Measurements from ENCODE around the gene NHERF1.

Gene NHERF1

GRCh38 chr17:74799097-74799496 is 50.7 kb downstream of the NHERF1 start:
- peaks cover 23 to 42% of the 10 kb centered on the region in 2 donors for H3K36me3 ChIP-seq (ENCODE audit: control insufficient read depth in 2 of 2, insufficient read depth in 2 of 2, low read length in 2 of 2)
- no peaks in the 10 kb centered on the region for H3K9me3 ChIP-seq (ENCODE audit: control insufficient read depth in 2 of 2, low read length in 2 of 2)
- H3K9ac ChIP-seq (ENCODE audit: low read length in 2 of 2): no peak overlapping the region
- H3K4me1 ChIP-seq (ENCODE audit: control insufficient read depth, insufficient read depth, low read length): peaks cover 2% of the 10 kb centered on the region
- no peaks in the 10 kb centered on the region for H3K27me3 ChIP-seq (ENCODE audit: control insufficient read depth in 1 of 2, insufficient read depth in 2 of 2, low read length in 2 of 2)
- H3K4me3 ChIP-seq (ENCODE audit: low read length in 2 of 2): no peak overlapping the region
- no peak overlapping the region for H3K27ac ChIP-seq (ENCODE audit: low read length)

GRCh38 chr17:74800531-74800930 is 52.1 kb downstream of the NHERF1 start:
- Histone ChIP-seq H3K9me3 (ENCODE audit: control insufficient read depth in 2 of 2, low read length in 2 of 2) (no peaks in the 10 kb centered on the region), H3K4me1 (ENCODE audit: control insufficient read depth, insufficient read depth, low read length) (peaks cover 2% of the 10 kb centered on the region), H3K27me3 (ENCODE audit: control insufficient read depth in 1 of 2, insufficient read depth in 2 of 2, low read length in 2 of 2) (no peaks in the 10 kb centered on the region), H3K4me3 (ENCODE audit: low read length in 2 of 2) (no peak overlapping the region), H3K36me3 (ENCODE audit: control insufficient read depth in 2 of 2, insufficient read depth in 2 of 2, low read length in 2 of 2) (peaks cover 13 to 32% of the 10 kb centered on the region in 2 donors), H3K9ac (ENCODE audit: low read length in 2 of 2) (no peak overlapping the region), H3K27ac (ENCODE audit: low read length) (no peak overlapping the region)

GRCh38 chr17:74801896-74802295 is 53.5 kb downstream of the NHERF1 start:
- no peak overlapping the region for H3K4me3 ChIP-seq (ENCODE audit: low read length in 2 of 2)
- no peaks in the 10 kb centered on the region for H3K9me3 ChIP-seq (ENCODE audit: control insufficient read depth in 2 of 2, low read length in 2 of 2)
- no peak overlapping the region for H3K9ac ChIP-seq (ENCODE audit: low read length in 2 of 2)
- H3K27ac ChIP-seq (ENCODE audit: low read length): no peak overlapping the region
- no peaks in the 10 kb centered on the region for H3K27me3 ChIP-seq (ENCODE audit: control insufficient read depth in 1 of 2, insufficient read depth in 2 of 2, low read length in 2 of 2)
- peaks cover 2% of the 10 kb centered on the region for H3K4me1 ChIP-seq (ENCODE audit: control insufficient read depth, insufficient read depth, low read length)
- H3K36me3 ChIP-seq (ENCODE audit: control insufficient read depth in 2 of 2, insufficient read depth in 2 of 2, low read length in 2 of 2): peaks cover 9 to 22% of the 10 kb centered on the region in 2 donors

GRCh38 chr17:74803388-74803930 is 55.0 kb downstream of the NHERF1 start:
- peaks cover 0 to 15% of the 10 kb centered on the region in 2 donors for H3K36me3 ChIP-seq (ENCODE audit: control insufficient read depth in 2 of 2, insufficient read depth in 2 of 2, low read length in 2 of 2)
- no peak overlapping the region for H3K4me3 ChIP-seq (ENCODE audit: low read length in 2 of 2)
- H3K9ac ChIP-seq (ENCODE audit: low read length in 2 of 2): no peak overlapping the region

GRCh38 chr17:74803971-74804370 is 55.5 kb downstream of the NHERF1 start:
- no peak overlapping the region for H3K9ac ChIP-seq (ENCODE audit: low read length in 2 of 2)
- no peaks in the 10 kb centered on the region for H3K9me3 ChIP-seq (ENCODE audit: control insufficient read depth in 2 of 2, low read length in 2 of 2)
- no peak overlapping the region for H3K27ac ChIP-seq (ENCODE audit: low read length)
- peaks cover 2% of the 10 kb centered on the region for H3K4me1 ChIP-seq (ENCODE audit: control insufficient read depth, insufficient read depth, low read length)
- peaks cover 0 to 13% of the 10 kb centered on the region in 2 donors for H3K36me3 ChIP-seq (ENCODE audit: control insufficient read depth in 2 of 2, insufficient read depth in 2 of 2, low read length in 2 of 2)
- no peak overlapping the region for H3K4me3 ChIP-seq (ENCODE audit: low read length in 2 of 2)
- H3K27me3 ChIP-seq (ENCODE audit: control insufficient read depth in 1 of 2, insufficient read depth in 2 of 2, low read length in 2 of 2): no peaks in the 10 kb centered on the region

More at GRCh38 chr17:74803388-74803930, 55.0 kb downstream of the NHERF1 start:
- Histone ChIP-seq H3K4me1 (ENCODE audit: control insufficient read depth, insufficient read depth, low read length) (peaks cover 2% of the 10 kb centered on the region), H3K27ac (ENCODE audit: low read length) (no peak overlapping the region), H3K27me3 (ENCODE audit: control insufficient read depth in 1 of 2, insufficient read depth in 2 of 2, low read length in 2 of 2) (no peaks in the 10 kb centered on the region), H3K9me3 (ENCODE audit: control insufficient read depth in 2 of 2, low read length in 2 of 2) (no peaks in the 10 kb centered on the region)

GRCh38 chr17:74804683-74805082 is 56.3 kb downstream of the NHERF1 start:
- H3K27me3 ChIP-seq (ENCODE audit: control insufficient read depth in 1 of 2, insufficient read depth in 2 of 2, low read length in 2 of 2): no peaks in the 10 kb centered on the region
- H3K36me3 ChIP-seq (ENCODE audit: control insufficient read depth in 2 of 2, insufficient read depth in 2 of 2, low read length in 2 of 2): peaks cover 0 to 9% of the 10 kb centered on the region in 2 donors
- no peak overlapping the region for H3K27ac ChIP-seq (ENCODE audit: low read length)
- H3K4me1 ChIP-seq (ENCODE audit: control insufficient read depth, insufficient read depth, low read length): peaks cover 2% of the 10 kb centered on the region
- H3K4me3 ChIP-seq (ENCODE audit: low read length in 2 of 2): no peak overlapping the region
- H3K9ac ChIP-seq (ENCODE audit: low read length in 2 of 2): no peak overlapping the region
- H3K9me3 ChIP-seq (ENCODE audit: control insufficient read depth in 2 of 2, low read length in 2 of 2): no peaks in the 10 kb centered on the region

- Histone ChIP-seq H3K4me3 (ENCODE audit: low read length in 2 of 2) (no peak overlapping the region), H3K4me1 (ENCODE audit: control insufficient read depth, insufficient read depth, low read length) (no peaks in the 10 kb centered on the region), H3K27ac (ENCODE audit: low read length) (no peak overlapping the region), H3K27me3 (ENCODE audit: control insufficient read depth in 1 of 2, insufficient read depth in 2 of 2, low read length in 2 of 2) (no peaks in the 10 kb centered on the region), H3K9ac (ENCODE audit: low read length in 2 of 2) (no peak overlapping the region), H3K36me3 (ENCODE audit: control insufficient read depth in 2 of 2, insufficient read depth in 2 of 2, low read length in 2 of 2) (peaks cover 0 to 5% of the 10 kb centered on the region in 2 donors), H3K9me3 (ENCODE audit: control insufficient read depth in 2 of 2, low read length in 2 of 2) (no peaks in the 10 kb centered on the region)
Measured at GRCh38 chr17:74805591-74805991, 57.2 kb downstream of the NHERF1 start.

GRCh38 chr17:74806334-74806733 is 57.9 kb downstream of the NHERF1 start:
- Histone ChIP-seq H3K9ac (ENCODE audit: low read length in 2 of 2) (no peak overlapping the region), H3K27me3 (ENCODE audit: control insufficient read depth in 1 of 2, insufficient read depth in 2 of 2, low read length in 2 of 2) (no peaks in the 10 kb centered on the region), H3K9me3 (ENCODE audit: control insufficient read depth in 2 of 2, low read length in 2 of 2) (no peaks in the 10 kb centered on the region), H3K4me3 (ENCODE audit: low read length in 2 of 2) (no peak overlapping the region), H3K36me3 (ENCODE audit: control insufficient read depth in 2 of 2, insufficient read depth in 2 of 2, low read length in 2 of 2) (peaks cover 0 to 4% of the 10 kb centered on the region in 2 donors), H3K27ac (ENCODE audit: low read length) (no peak overlapping the region), H3K4me1 (ENCODE audit: control insufficient read depth, insufficient read depth, low read length) (no peaks in the 10 kb centered on the region)

- no peak overlapping the region for H3K27ac ChIP-seq (ENCODE audit: low read length)
- H3K36me3 ChIP-seq (ENCODE audit: control insufficient read depth in 2 of 2, insufficient read depth in 2 of 2, low read length in 2 of 2): peaks cover 0 to 2% of the 10 kb centered on the region in 2 donors
- H3K9me3 ChIP-seq (ENCODE audit: control insufficient read depth in 2 of 2, low read length in 2 of 2): no peaks in the 10 kb centered on the region
- H3K9ac ChIP-seq (ENCODE audit: low read length in 2 of 2): no peak overlapping the region
- H3K4me1 ChIP-seq (ENCODE audit: control insufficient read depth, insufficient read depth, low read length): peaks cover 5% of the 10 kb centered on the region
- no peak overlapping the region for H3K4me3 ChIP-seq (ENCODE audit: low read length in 2 of 2)
- H3K27me3 ChIP-seq (ENCODE audit: control insufficient read depth in 1 of 2, insufficient read depth in 2 of 2, low read length in 2 of 2): no peaks in the 10 kb centered on the region
Measured at GRCh38 chr17:74807441-74807840, 59.0 kb downstream of the NHERF1 start.

GRCh38 chr17:74807925-74808324 is 59.5 kb downstream of the NHERF1 start:
- peaks cover 0 to 2% of the 10 kb centered on the region in 2 donors for H3K36me3 ChIP-seq (ENCODE audit: control insufficient read depth in 2 of 2, insufficient read depth in 2 of 2, low read length in 2 of 2)
- H3K27me3 ChIP-seq (ENCODE audit: control insufficient read depth in 1 of 2, insufficient read depth in 2 of 2, low read length in 2 of 2): no peaks in the 10 kb centered on the region
- H3K9ac ChIP-seq (ENCODE audit: low read length in 2 of 2): no peak overlapping the region
- H3K9me3 ChIP-seq (ENCODE audit: control insufficient read depth in 2 of 2, low read length in 2 of 2): no peaks in the 10 kb centered on the region
- H3K4me3 ChIP-seq (ENCODE audit: low read length in 2 of 2): no peak overlapping the region
- H3K27ac ChIP-seq (ENCODE audit: low read length): no peak overlapping the region
- H3K4me1 ChIP-seq (ENCODE audit: control insufficient read depth, insufficient read depth, low read length): peaks cover 5% of the 10 kb centered on the region

- H3K27me3 ChIP-seq (ENCODE audit: control insufficient read depth in 1 of 2, insufficient read depth in 2 of 2, low read length in 2 of 2): no peaks in the 10 kb centered on the region
- H3K4me1 ChIP-seq (ENCODE audit: control insufficient read depth, insufficient read depth, low read length): peaks cover 5% of the 10 kb centered on the region
- no peaks in the 10 kb centered on the region for H3K9me3 ChIP-seq (ENCODE audit: control insufficient read depth in 2 of 2, low read length in 2 of 2)
- peaks cover 0 to 2% of the 10 kb centered on the region in 2 donors for H3K36me3 ChIP-seq (ENCODE audit: control insufficient read depth in 2 of 2, insufficient read depth in 2 of 2, low read length in 2 of 2)
- H3K4me3 ChIP-seq (ENCODE audit: low read length in 2 of 2): no peak overlapping the region
- H3K9ac ChIP-seq (ENCODE audit: low read length in 2 of 2): no peak overlapping the region
- no peak overlapping the region for H3K27ac ChIP-seq (ENCODE audit: low read length)
Measured at GRCh38 chr17:74808714-74809430, 60.4 kb downstream of the NHERF1 start.

Measured in stomach smooth muscle (tissue), 2 donors.